Hepatocyte (in vitro differentiated cells): ENCODE data around the gene IRF2.

Source experiments
- EZH2 ChIP-seq: fragments of 200-600 bp; sonication (generic); IDR thresholded peaks from 2 replicates; pipeline ENCODE4 v1.6.1; 2016; ENCODE audit warnings: antibody characterized with exemption, mild to moderate bottlenecking, borderline replicate concordance
- EZH2phosphoT487 ChIP-seq: fragments of 200-600 bp; sonication (generic); IDR thresholded peaks from one replicate; pipeline ENCODE4 v1.6.1; 2018; ENCODE audit warnings: antibody characterized with exemption, mild to moderate bottlenecking, low read depth, moderate library complexity; ENCODE audit not compliant: unreplicated experiment, severe bottlenecking
- TF ChIP-seq, protein P1 (sequence below): fragments of 200-600 bp; sonication (generic); IDR thresholded peaks from 2 replicates; pipeline ENCODE4 v1.5.1; 2016; ENCODE audit warnings: antibody characterized with exemption, mild to moderate bottlenecking; ENCODE audit not compliant: poor library complexity

GRCh38 chr4:184500748-184501589 lies 26.6 kb upstream of the IRF2 start:
- TF ChIP-seq, protein P1, sequence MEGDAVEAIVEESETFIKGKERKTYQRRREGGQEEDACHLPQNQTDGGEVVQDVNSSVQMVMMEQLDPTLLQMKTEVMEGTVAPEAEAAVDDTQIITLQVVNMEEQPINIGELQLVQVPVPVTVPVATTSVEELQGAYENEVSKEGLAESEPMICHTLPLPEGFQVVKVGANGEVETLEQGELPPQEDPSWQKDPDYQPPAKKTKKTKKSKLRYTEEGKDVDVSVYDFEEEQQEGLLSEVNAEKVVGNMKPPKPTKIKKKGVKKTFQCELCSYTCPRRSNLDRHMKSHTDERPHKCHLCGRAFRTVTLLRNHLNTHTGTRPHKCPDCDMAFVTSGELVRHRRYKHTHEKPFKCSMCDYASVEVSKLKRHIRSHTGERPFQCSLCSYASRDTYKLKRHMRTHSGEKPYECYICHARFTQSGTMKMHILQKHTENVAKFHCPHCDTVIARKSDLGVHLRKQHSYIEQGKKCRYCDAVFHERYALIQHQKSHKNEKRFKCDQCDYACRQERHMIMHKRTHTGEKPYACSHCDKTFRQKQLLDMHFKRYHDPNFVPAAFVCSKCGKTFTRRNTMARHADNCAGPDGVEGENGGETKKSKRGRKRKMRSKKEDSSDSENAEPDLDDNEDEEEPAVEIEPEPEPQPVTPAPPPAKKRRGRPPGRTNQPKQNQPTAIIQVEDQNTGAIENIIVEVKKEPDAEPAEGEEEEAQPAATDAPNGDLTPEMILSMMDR, result no peak
- TF ChIP-seq EZH2, result no peak
- TF ChIP-seq EZH2phosphoT487, result no peak
